Measurements from ENCODE around the gene FCN1. TPM values are rescaled to one million over a fixed set of nuclear protein-coding genes. Genes with fewer than 3 reads are reported as not detected.

The FCN1 gene
- polyA plus RNA-seq, 1 donor (not counting 4 experiments of a cell fraction or from before 2014, with no cell fraction given) = not detected

DNA sequence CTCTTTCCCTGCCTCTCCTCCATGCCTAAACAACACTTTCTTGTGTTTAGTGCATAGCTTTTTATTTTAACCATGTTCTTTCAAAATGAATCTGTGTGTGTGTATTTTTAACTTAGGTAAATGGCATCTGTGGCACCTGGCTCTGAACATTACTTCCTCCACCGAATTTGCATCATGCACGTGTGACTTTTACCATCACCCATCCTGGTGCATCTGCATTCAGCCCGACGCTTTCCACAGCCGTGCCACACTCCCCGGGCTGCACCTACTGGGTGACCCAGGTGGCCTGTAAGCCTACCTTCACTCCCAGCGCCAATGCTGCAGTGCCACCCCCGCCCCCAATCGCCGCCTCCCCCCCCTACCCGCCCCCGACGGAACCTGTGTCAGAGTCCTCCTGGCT lies 12.7 kb upstream of the FCN1 start:
- no peak overlapping the region for H3K27ac ChIP-seq (ENCODE audit: control insufficient read depth, insufficient read depth, low read length)
- dilution Hi-C loops (cut with MboI; ENCODE audit: extremely low pct_ligation_motif_present, low sequenced_read_pairs) = no loop called here
- no peaks in the 10 kb centered on the region for H3K9me1 ChIP-seq (ENCODE audit: control insufficient read depth, extremely low read depth, insufficient read depth, low read length)
- H3K9ac ChIP-seq (ENCODE audit: control insufficient read depth, extremely low read depth, insufficient read depth, low read length) = no peak overlapping the region
- H3K79me2 ChIP-seq (ENCODE audit: control insufficient read depth, insufficient read depth, low read length) = no peaks in the 10 kb centered on the region
- H3K9me3 ChIP-seq (ENCODE audit: control insufficient read depth, low read depth, low read length) = no peaks in the 10 kb centered on the region
- no peaks in the 10 kb centered on the region for H4K20me1 ChIP-seq (ENCODE audit: control insufficient read depth, extremely low read depth, insufficient read depth, low read length)
- no peak for FAIRE-seq
- no peak for DNase-seq (ENCODE audit: low read depth, low spot score)
- no peaks in the 10 kb centered on the region for H3K27me3 ChIP-seq (ENCODE audit: control insufficient read depth, extremely low read depth, insufficient read depth, low read length)
- TF ChIP-seq, protein P1, sequence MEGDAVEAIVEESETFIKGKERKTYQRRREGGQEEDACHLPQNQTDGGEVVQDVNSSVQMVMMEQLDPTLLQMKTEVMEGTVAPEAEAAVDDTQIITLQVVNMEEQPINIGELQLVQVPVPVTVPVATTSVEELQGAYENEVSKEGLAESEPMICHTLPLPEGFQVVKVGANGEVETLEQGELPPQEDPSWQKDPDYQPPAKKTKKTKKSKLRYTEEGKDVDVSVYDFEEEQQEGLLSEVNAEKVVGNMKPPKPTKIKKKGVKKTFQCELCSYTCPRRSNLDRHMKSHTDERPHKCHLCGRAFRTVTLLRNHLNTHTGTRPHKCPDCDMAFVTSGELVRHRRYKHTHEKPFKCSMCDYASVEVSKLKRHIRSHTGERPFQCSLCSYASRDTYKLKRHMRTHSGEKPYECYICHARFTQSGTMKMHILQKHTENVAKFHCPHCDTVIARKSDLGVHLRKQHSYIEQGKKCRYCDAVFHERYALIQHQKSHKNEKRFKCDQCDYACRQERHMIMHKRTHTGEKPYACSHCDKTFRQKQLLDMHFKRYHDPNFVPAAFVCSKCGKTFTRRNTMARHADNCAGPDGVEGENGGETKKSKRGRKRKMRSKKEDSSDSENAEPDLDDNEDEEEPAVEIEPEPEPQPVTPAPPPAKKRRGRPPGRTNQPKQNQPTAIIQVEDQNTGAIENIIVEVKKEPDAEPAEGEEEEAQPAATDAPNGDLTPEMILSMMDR (optimal IDR thresholded peaks at IDR 0.05 in 1 of 3, IDR thresholded peaks at IDR 0.05 in 1 of 3, conservative IDR thresholded peaks at IDR 0.05 in 1 of 3; ENCODE audit: extremely low read depth in 1 of 3, insufficient read depth in 2 of 3, low read length in 3 of 3) = no peak
- no peak for TF ChIP-seq EZH2 (IDR thresholded peaks at IDR 0.05; ENCODE audit: low read length)
- H2AFZ ChIP-seq (ENCODE audit: control insufficient read depth, low read length) = no peak overlapping the region
- no peaks in the 10 kb centered on the region for H3K36me3 ChIP-seq (ENCODE audit: control insufficient read depth in 2 of 2, extremely low read depth in 1 of 2, insufficient read depth in 2 of 2, low read length in 2 of 2)
- H3K4me3 ChIP-seq (ENCODE audit: control insufficient read depth in 2 of 3, extremely low read depth in 1 of 3, insufficient read depth in 2 of 3, low read depth in 1 of 3, low read length in 3 of 3) = no peak overlapping the region
- H3K4me2 ChIP-seq (ENCODE audit: control insufficient read depth, extremely low read depth, insufficient read depth, low read depth, low read length) = no peak overlapping the region
- H3K4me1 ChIP-seq (ENCODE audit: control insufficient read depth, extremely low read depth, insufficient read depth, low read length) = no peaks in the 10 kb centered on the region

DNA sequence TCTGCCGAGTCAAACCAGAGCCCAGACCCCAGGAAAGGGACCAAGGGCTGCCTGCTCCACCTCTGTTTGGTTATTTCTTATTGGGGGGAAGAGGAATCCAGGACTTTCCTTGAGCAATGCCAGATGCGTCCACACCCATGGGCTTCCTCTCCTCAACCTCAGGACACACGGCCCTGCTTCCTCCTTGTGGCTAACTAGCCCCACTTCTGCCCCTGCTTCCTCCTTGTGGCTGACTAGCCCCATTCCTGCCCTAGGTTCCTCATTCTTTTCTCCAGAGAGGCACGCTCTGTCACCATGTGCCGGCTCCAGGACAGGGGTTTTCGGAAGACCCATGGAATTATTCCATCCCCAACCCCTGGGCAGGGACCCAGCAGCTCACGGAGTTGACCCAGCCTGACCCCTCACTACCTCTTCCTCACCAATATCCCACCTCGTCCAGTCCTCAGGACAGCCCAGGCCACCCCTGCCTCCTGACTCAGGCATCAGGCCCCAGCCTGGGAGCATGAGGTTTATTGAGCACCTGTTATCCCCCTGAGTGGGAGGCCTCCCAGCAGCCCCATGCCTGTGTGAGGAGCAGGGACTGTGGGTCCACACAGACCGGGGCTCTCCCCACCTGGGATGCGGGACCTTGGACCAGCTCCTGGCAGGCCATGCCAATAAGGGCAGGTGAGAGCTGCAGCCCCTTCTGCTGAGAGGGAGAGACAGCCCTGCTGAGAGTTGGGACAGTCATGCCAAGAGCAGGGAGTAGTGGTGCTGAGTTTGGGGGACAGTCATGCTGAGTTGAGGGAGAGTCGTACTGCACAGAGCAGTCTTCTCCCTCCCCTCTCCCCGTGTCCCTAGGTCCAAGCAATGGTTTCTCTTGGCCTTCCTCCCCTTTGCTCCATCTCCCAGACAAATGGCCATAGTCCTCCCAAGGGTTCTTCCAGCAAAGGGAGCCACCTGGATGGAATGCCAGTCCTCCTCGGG lies 11.8 kb upstream of the FCN1 start:
- H3K27ac ChIP-seq (ENCODE audit: control insufficient read depth, insufficient read depth, low read length) = no peak overlapping the region
- dilution Hi-C loops (cut with MboI; ENCODE audit: extremely low pct_ligation_motif_present, low sequenced_read_pairs) = no loop called here

More for the DNA sequence above, 11.8 kb upstream of the FCN1 start:
- no peak overlapping the region for H3K4me3 ChIP-seq (ENCODE audit: control insufficient read depth in 2 of 3, extremely low read depth in 1 of 3, insufficient read depth in 2 of 3, low read depth in 1 of 3, low read length in 3 of 3)
- no peak overlapping the region for H3K4me2 ChIP-seq (ENCODE audit: control insufficient read depth, extremely low read depth, insufficient read depth, low read depth, low read length)
- TF ChIP-seq, protein P1 (optimal IDR thresholded peaks at IDR 0.05 in 1 of 3, IDR thresholded peaks at IDR 0.05 in 1 of 3, conservative IDR thresholded peaks at IDR 0.05 in 1 of 3; ENCODE audit: extremely low read depth in 1 of 3, insufficient read depth in 2 of 3, low read length in 3 of 3) = no peak
- TF ChIP-seq EZH2 (IDR thresholded peaks at IDR 0.05; ENCODE audit: low read length) = no peak
- no peak overlapping the region for H3K9ac ChIP-seq (ENCODE audit: control insufficient read depth, extremely low read depth, insufficient read depth, low read length)
- H3K36me3 ChIP-seq (ENCODE audit: control insufficient read depth in 2 of 2, extremely low read depth in 1 of 2, insufficient read depth in 2 of 2, low read length in 2 of 2) = no peaks in the 10 kb centered on the region
- no peaks in the 10 kb centered on the region for H3K9me3 ChIP-seq (ENCODE audit: control insufficient read depth, low read depth, low read length)
- DNase-seq (ENCODE audit: low read depth, low spot score) (no peak), FAIRE-seq (no peak)
- H3K4me1 ChIP-seq (ENCODE audit: control insufficient read depth, extremely low read depth, insufficient read depth, low read length) = no peaks in the 10 kb centered on the region
- H3K9me1 ChIP-seq (ENCODE audit: control insufficient read depth, extremely low read depth, insufficient read depth, low read length) = no peaks in the 10 kb centered on the region
- H3K79me2 ChIP-seq (ENCODE audit: control insufficient read depth, insufficient read depth, low read length) = no peaks in the 10 kb centered on the region
- no peaks in the 10 kb centered on the region for H4K20me1 ChIP-seq (ENCODE audit: control insufficient read depth, extremely low read depth, insufficient read depth, low read length)
- no peak overlapping the region for H2AFZ ChIP-seq (ENCODE audit: control insufficient read depth, low read length)
- H3K27me3 ChIP-seq (ENCODE audit: control insufficient read depth, extremely low read depth, insufficient read depth, low read length) = no peaks in the 10 kb centered on the region

All from keratinocyte (primary cell).